HepG2 (cell line): ENCODE data around the gene HAPLN1. TPM values are rescaled to one million over a fixed set of nuclear protein-coding genes. Genes with fewer than 3 reads are reported as not detected.

Experiments
- ARID4A ChIP-seq: sonication (generic); formaldehyde crosslinking; IDR thresholded peaks from 2 replicates; pipeline ENCODE4 v1.5.0; 2020; ENCODE audit warnings: mild to moderate bottlenecking, missing genetic modification reagents, borderline replicate concordance
- ATF7-NPFF ChIP-seq: sonication (generic); formaldehyde crosslinking; IDR thresholded peaks from 2 replicates; pipeline ENCODE4 v1.8.1; 2023; ENCODE audit warnings: mild to moderate bottlenecking, low read depth, missing genetic modification reagents, moderate library complexity
- BRF2 ChIP-seq: sonication (generic); formaldehyde crosslinking; IDR thresholded peaks from 2 replicates; pipeline ENCODE4 v1.8.1; 2022; ENCODE audit warnings: mild to moderate bottlenecking, missing genetic modification reagents
- FOXC1 ChIP-seq: sonication (generic); formaldehyde crosslinking; IDR thresholded peaks from 2 replicates; pipeline ENCODE4 v1.8.0; 2022; ENCODE audit warnings: mild to moderate bottlenecking, missing genetic modification reagents, borderline replicate concordance
- HNF1B ChIP-seq: sonication (generic); formaldehyde crosslinking; IDR thresholded peaks from 2 replicates; pipeline ENCODE4 v1.5.1; 2020; ENCODE audit warnings: mild to moderate bottlenecking, moderate library complexity, missing genetic modification reagents
- HOMEZ ChIP-seq: IDR thresholded peaks from 2 replicates; pipeline ENCODE4 v1.6.1; 2016; ENCODE audit warnings: low read depth
- MZF1 ChIP-seq: sonication (generic); formaldehyde crosslinking; IDR thresholded peaks from 2 replicates; pipeline ENCODE4 v1.8.1; 2023; ENCODE audit warnings: mild to moderate bottlenecking, missing genetic modification reagents, borderline replicate concordance
- NFIC ChIP-seq: IDR thresholded peaks from 2 replicates; pipeline ENCODE4 v1.6.1; 2012; ENCODE audit warnings: mild to moderate bottlenecking, low read length, inconsistent platforms
- NRL ChIP-seq: sonication (generic); formaldehyde crosslinking; IDR thresholded peaks from 2 replicates; pipeline ENCODE4 v1.5.0; 2020; ENCODE audit warnings: missing genetic modification reagents, mild to moderate bottlenecking, moderate library complexity, borderline replicate concordance
- RFX3 ChIP-seq: IDR thresholded peaks from 2 replicates; pipeline ENCODE4 v1.6.1; 2016; ENCODE audit warnings: missing biosample characterization, missing genetic modification reagents
- SMAD3 ChIP-seq: sonication (generic); formaldehyde crosslinking; IDR thresholded peaks from 2 replicates; pipeline ENCODE4 v1.4.0; 2020; ENCODE audit warnings: missing genetic modification reagents
- STAG1 ChIP-seq: sonication (generic); formaldehyde crosslinking; IDR thresholded peaks from 2 replicates; pipeline ENCODE4 v1.4.0; 2020; ENCODE audit warnings: missing genetic modification reagents
- ZNF10 ChIP-seq: sonication (generic); formaldehyde crosslinking; IDR thresholded peaks from 2 replicates; pipeline ENCODE4 v1.4.0; 2020; ENCODE audit warnings: mild to moderate bottlenecking, low read depth, missing genetic modification reagents, borderline replicate concordance
- ZNF3 ChIP-seq: IDR thresholded peaks from 2 replicates; pipeline ENCODE4 v1.7.0; 2017; ENCODE audit warnings: inconsistent platforms
- ZNF451 ChIP-seq: sonication (generic); formaldehyde crosslinking; IDR thresholded peaks from 2 replicates; pipeline ENCODE4 v1.5.0; 2020; ENCODE audit warnings: mild to moderate bottlenecking, missing genetic modification reagents
- ZNF615 ChIP-seq: sonication (generic); formaldehyde crosslinking; IDR thresholded peaks from 2 replicates; pipeline ENCODE4 v1.5.0; 2020; ENCODE audit warnings: mild to moderate bottlenecking, missing genetic modification reagents, borderline replicate concordance
- ZNF724P ChIP-seq: sonication (generic); formaldehyde crosslinking; IDR thresholded peaks from 2 replicates; pipeline ENCODE4 v1.8.0; 2022; ENCODE audit warnings: missing genetic modification reagents, borderline replicate concordance
- polyA plus RNA-seq, 8 experiments: library from polyadenylated mRNA; depleted of rRNA in 3 of 8; stranded (reverse) in 7 of 8; unstranded in 1 of 8; fragments of >200 nt; fragmentation: Illumina TruSeq in 4 of 8; extraction: Trizol in 4 of 8; gene quantifications; 2 replicates each; pipeline versions ENCODE4 v1.2.1 to v1.2.3, GENCODE V29; 2011 to 2016; ENCODE audit warnings: low read depth in 4 of 8, missing spikeins in 1 of 8, mixed read lengths in 1 of 8; ENCODE audit not compliant: insufficient read depth in 1 of 8
- total RNA-seq, 5 experiments: library from RNA; depleted of rRNA; stranded (reverse); fragments of >200 nt; fragmentation: Illumina TruSeq; extraction: Trizol; gene quantifications; 2 replicates each; pipeline ENCODE4 v1.2.3, GENCODE V29; 2016; ENCODE audit warnings: low read depth in 1 of 5

Gene HAPLN1
- total and polyA plus RNA-seq, 2 of the 13 experiments (the other 11 are each of a cell fraction or from before 2014, with no cell fraction given) = not detected

GRCh38 chr5:83721953-83722901 is 1.6 kb upstream of the HAPLN1 start (continued):
- TF ChIP-seq ATF7-NPFF (0 out of 2 replicates have a peak, but pooled peaks have one; percentile 57), HOMEZ (CRISPR knock-in tag) (no peak), NFIC (no peak), NRL (CRISPR knock-in tag) (peak; percentile 19; the same call in 1 of the 2 replicates), SMAD3 (CRISPR knock-in tag) (no peak), ZNF3 (CRISPR knock-in tag) (no peak), RFX3 (CRISPR knock-in tag) (no peak), ZNF615 (CRISPR knock-in tag) (no peak), ZNF10 (no peak), BRF2 (CRISPR knock-in tag) (no peak), MZF1 (no peak), ZNF451 (CRISPR knock-in tag) (no peak), STAG1 (CRISPR knock-in tag) (peak; percentile 79), ZNF724P (no peak), ARID4A (CRISPR knock-in tag) (peak; percentile 43; the same call in 1 of the 2 replicates), FOXC1 (CRISPR knock-in tag) (no peak), HNF1B (CRISPR knock-in tag) (0 out of 2 replicates have a peak, but pooled peaks have one; percentile 23)
